Left hindlimb (tissue), 1 donor: ENCODE measurements around the gene MPRIP.
"Not testable (repeated sequence)": the region's sequence is repeated elsewhere in the genome, so short reads cannot be mapped to it uniquely, and the experiment has no call there.

Source experiments
- DNase-seq: peaks from one replicate; pipeline ENCODE4 v3.0.0-alpha.2; 2018

The MPRIP gene

GRCh38 chr17:17130077-17130844 lies 88.0 kb downstream of the MPRIP start:
- DNase-seq: no peak

- no peak for DNase-seq
These were observed 89.6 kb downstream of the MPRIP start for GRCh38 chr17:17131839-17132238.

GRCh38 chr17:17132746-17133145 lies 90.5 kb downstream of the MPRIP start:
- peak; percentile 62 for DNase-seq

GRCh38 chr17:17134051-17134956 lies 92.0 kb downstream of the MPRIP start:
- DNase-seq: no peak

- no peak for DNase-seq
These were observed 92.7 kb downstream of the MPRIP start for GRCh38 chr17:17134957-17135333.

- DNase-seq: not testable (repeated sequence)
These were observed 94.0 kb downstream of the MPRIP start for GRCh38 chr17:17136221-17136620.

- DNase-seq: no peak
These were observed 95.7 kb downstream of the MPRIP start for GRCh38 chr17:17137731-17138585.

GRCh38 chr17:17139972-17140589 lies 97.8 kb downstream of the MPRIP start:
- no peak for DNase-seq

GRCh38 chr17:17140590-17140980 lies 98.3 kb downstream of the MPRIP start:
- DNase-seq: no peak

- DNase-seq: no peak
These were observed 99.0 kb downstream of the MPRIP start for GRCh38 chr17:17141279-17141678.

GRCh38 chr17:17141860-17142552 lies 99.7 kb downstream of the MPRIP start:
- DNase-seq: no peak

GRCh38 chr17:17142556-17142955 lies 100.3 kb downstream of the MPRIP start:
- DNase-seq: no peak

- no peak for DNase-seq
These were observed 101.2 kb downstream of the MPRIP start for GRCh38 chr17:17143501-17143900.

GRCh38 chr17:17144061-17144460 lies 101.8 kb downstream of the MPRIP start:
- no peak for DNase-seq

GRCh38 chr17:17144916-17145665 lies 102.8 kb downstream of the MPRIP start:
- DNase-seq: no peak

- DNase-seq: no peak
These were observed 104.6 kb downstream of the MPRIP start for GRCh38 chr17:17146786-17147406.

GRCh38 chr17:17147821-17148220 lies 105.6 kb downstream of the MPRIP start:
- DNase-seq: no peak

GRCh38 chr17:17149520-17150447 lies 107.5 kb downstream of the MPRIP start:
- DNase-seq: no peak

GRCh38 chr17:17150448-17150800 lies 108.2 kb downstream of the MPRIP start:
- DNase-seq: no peak

- no peak for DNase-seq
These were observed 108.8 kb downstream of the MPRIP start for GRCh38 chr17:17151055-17151454.
